H1 (cell line): ENCODE data around the gene AGAP1. TPM values are rescaled to one million over a fixed set of nuclear protein-coding genes. Genes with fewer than 3 reads are reported as not detected.

ENCODE experiments used
- CHD7 ChIP-seq: fragments of 300-600 bp; sonication (generic); IDR thresholded peaks from 2 replicates; pipeline ENCODE4 v1.7.1; 2012; ENCODE audit warnings: low read length, moderate library complexity, mild to moderate bottlenecking, inconsistent platforms; ENCODE audit not compliant: insufficient replicate concordance
- TCF12 ChIP-seq: IDR thresholded peaks from 2 replicates; pipeline ENCODE4 v1.6.1; 2011; ENCODE audit warnings: low read depth, mild to moderate bottlenecking, low read length
- polyA plus RNA-seq, 7 experiments: library from polyadenylated mRNA; depleted of rRNA in 3 of 7; stranded (reverse) in 5 of 7; unstranded in 2 of 7; fragments of >200 nt in 5 of 7; fragments of 200-250 nt in 2 of 7; gene quantifications; 1 replicate in 5 of 7; 2 replicates in 1 of 7; 4 replicates in 1 of 7; pipeline versions ENCODE4 v1.2.1 to v1.2.3, GENCODE V29; 2011 to 2013; ENCODE audit warnings: missing spikeins in 2 of 7, mixed read lengths in 2 of 7
- total RNA-seq: library from RNA; stranded (reverse); fragmentation: NEBNext Ultra II Directional; extraction: Animal tissue kit (Norgen Biotek cat#: 25700); gene quantifications from 2 replicates; pipeline ENCODE4 v1.2.1, GENCODE V29; 2021

Gene AGAP1
- total and polyA plus RNA-seq, 2 of the 8 experiments (the other 6 are each of a cell fraction or from before 2014, with no cell fraction given) = 18.1 to 39.4 TPM

GRCh38 chr2:235588750-235589149 is 94.9 kb downstream of the AGAP1 start (continued):
- TF ChIP-seq CHD7 = no peak
- TF ChIP-seq TCF12 = no peak
